Activated CD4-positive, alpha-beta T cell treated with anti-CD3 and anti-CD28 coated beads for 4 hours (primary cell): ENCODE data around the gene SLC6A20.

Experiments used
- DNase-seq, 2 donors: peaks; one replicate each; pipeline ENCODE4 v3.0.0-alpha.2; 2020

The SLC6A20 gene

DNA sequence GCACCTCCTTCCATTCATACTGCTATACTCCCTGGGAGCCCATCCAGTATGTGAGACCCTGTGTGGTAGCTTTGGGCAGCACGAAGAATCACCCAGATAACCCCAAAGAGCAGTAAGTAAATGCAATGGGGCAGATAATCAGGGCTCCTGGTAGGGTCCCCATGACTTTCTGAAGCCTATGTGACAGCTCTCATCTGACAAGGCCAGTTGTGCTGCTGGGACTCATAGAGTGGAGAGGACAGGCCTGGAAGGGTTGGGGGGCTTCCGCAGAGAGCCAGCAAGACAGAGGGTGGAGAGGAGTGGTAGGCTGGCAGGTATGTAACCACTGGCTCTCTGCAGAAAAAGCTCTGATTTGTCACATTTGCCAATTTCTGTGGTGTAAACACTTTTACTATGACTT lies 3.2 kb upstream of the SLC6A20 start:
- no peak for DNase-seq

GRCh38 chr3:45798034-45798433 lies 1.7 kb upstream of the SLC6A20 start:
- no peak for DNase-seq

GRCh38 chr3:45796902-45797637 lies 734 bp upstream of the SLC6A20 start:
- DNase-seq = no peak

DNA sequence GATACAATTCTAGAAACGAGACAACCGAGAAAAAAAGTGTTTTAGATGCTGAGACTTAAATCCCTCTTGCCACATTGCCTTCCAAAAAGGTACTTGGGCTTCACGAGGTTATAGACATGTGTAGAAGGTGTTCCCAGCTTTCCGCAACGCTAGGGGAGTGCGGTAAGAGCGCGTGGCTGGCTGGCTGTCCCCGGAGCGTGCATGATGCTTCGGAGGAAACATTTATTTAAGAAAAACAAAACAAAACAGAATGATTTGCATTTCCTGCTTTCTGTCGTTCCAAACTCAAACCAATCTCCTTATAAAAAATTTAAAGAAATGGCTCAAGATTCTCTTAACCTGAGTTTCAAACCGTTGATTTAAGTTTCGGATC lies 841 bp downstream of the SLC6A20 start:
- DNase-seq = no peak

DNA sequence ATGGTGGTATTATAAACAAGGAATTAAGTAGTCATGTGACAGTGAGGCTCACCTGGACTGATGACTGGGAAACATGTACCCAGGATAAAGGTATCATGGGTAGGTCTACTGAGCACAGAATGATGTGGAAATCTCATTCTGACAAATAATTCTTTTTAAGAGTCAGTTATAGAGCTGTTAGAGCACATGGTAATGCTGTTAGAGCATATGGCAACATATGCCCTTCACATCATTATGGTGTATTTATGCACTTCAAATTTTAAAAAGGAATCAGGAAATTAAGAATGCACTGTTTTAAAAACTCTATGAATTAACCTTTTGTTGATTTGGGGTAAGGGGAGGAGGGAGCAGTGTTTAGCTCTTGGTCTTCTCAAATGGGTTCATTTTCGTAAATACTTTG lies 1.7 kb downstream of the SLC6A20 start:
- no peak for DNase-seq

DNA sequence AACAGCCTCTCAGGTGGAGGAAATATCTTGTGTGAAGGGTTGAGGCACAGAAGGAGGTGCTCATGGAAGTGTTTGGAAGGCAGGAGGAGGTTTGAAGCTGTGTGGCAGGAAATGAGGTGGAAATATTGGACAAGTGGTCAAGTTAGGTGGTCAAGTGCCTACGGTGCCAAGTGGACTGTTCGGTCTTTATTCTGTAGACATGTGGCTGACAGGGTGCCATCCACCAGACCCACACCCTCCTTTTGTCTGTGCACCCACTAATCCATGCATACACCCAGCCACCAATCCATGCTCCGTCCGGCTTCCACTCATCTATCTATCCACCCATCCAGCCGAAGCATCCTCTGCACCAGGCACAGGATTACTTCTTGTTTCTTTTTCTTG lies 2.2 kb downstream of the SLC6A20 start:
- DNase-seq = no peak

GRCh38 chr3:45793482-45794176 lies 2.7 kb downstream of the SLC6A20 start:
- DNase-seq = no peak

DNA sequence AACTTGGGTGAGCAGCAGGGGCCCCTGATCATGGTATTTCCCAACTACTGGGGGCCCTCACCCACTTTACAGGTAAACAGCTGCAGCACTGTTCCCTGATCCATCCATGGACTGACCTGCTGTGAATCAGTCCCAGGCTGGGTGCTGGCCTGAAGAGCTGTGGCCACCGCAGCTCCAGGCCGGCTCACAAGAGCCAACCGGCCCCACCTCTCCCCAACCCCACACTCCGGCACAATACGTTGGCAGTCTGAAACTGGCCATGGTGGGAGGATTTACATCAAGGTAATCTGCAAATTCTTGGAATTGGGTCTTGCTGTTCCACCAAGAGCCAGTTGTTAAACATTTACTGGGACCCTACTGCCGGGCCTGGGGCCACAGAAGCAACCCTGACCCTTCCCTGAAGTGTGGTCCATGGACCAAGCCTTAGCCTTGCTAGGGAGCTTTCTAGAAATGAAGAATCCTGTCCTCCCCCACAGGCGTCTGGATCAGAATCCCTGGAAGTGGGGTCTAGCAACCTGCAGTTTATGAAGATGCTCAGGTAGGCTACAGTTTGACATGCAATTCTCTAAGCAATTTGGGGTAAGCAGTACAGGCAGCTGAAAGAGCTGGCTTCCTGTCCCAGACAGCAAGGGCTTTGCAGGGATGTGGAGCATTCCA lies 3.7 kb downstream of the SLC6A20 start:
- DNase-seq = no peak

- DNase-seq = no peak
Observed at GRCh38 chr3:45792036-45792435, 4.3 kb downstream of the SLC6A20 start.

DNA sequence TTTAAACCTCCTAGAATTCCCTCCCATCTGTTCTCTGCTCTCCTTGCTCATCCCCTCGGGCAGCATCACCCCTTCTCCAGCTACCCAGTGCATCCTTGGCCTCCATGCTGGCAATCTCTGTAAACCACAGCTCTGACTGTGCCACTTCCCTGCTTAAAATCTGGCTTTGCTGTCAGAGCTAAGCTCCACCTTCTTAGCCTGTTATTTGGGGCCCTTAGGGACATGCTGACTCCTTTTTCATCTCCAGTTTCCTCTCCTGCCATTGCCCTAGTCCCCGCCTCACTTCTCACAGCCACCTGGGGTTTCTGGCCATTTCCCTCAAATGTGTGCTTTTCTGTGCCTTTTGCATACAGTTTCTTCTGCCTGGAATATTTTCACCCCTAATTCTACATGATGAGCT lies 5.7 kb downstream of the SLC6A20 start:
- no peak for DNase-seq

- no peak for DNase-seq
Observed at GRCh38 chr3:45789235-45789812, 7.0 kb downstream of the SLC6A20 start.

DNA sequence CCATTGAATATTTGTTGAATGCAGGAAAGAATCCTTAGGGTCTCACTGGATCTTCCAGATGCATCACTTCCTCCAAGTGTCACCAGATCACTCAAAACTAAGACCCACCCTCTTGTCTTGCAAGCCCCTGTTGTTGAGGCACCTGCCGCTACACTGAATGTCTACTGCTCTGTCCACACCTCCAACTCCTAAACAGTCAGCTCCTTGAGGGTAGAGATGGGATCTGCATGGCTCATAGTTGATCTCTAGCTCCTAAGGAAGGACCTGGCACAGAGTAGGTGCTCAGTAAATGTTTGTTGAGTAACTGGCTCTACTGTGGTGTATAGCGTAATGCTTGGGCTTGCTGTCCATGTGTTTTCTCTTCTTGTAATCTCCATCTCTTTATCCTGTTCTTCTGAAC lies 8.8 kb downstream of the SLC6A20 start:
- DNase-seq = no peak

DNA sequence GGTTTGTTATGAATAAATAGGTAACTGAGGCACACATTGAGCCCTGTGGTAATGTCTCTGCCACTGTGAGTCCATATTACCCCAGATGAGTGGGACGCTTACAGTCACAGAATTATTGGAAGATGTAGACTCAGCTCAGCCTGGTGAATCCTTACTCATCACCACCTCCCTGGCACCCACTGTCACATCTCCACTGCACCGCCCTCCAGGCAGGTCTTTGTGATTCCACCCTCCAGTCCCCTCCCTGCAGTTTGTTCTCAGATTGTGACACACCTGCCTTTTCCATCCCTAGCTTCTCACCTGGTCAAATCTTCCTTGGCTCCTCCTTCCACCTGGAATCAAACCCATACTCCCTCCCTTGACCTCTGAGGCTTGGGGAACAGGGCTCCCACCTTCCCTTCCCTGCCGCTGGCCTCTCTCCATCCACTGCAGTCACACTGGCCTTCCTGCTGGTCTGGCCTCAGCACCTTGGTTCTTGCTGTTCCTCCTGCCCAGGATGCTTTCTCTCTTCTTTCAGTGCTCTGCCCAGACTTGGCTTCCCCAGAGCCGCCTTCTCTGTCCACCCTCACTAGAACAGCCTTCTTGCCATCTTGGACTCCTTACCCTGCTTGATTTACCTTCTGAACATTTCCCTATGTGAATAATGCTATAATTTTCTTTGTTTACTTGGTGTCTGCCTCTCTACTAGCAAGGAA lies 9.4 kb downstream of the SLC6A20 start:
- no peak for DNase-seq

DNA sequence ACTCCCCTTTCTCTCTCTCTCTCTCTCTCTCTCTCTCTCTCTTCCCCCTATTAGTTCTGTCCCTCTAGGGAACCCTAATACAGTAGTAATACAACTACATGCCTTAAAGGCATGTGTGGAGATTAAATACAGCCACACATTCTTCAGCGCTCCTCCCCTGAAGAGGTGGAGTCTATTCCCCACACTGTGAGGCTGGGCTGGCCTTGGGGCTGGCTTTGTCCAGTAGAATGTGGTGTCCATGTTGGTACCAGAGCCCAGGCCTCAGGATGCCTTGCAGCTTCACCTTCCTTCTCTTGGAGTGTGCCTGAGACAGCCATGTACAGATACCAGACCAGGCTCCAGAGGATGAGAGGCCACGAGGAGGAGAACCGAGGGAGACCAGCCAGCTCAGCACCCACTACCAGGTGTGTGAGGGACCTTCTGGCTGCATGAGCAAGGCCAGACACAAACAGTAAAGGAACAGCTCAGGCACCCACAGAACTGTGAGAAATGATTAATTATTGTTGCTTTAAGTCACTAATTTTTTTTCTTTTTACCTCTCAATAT lies 10.7 kb downstream of the SLC6A20 start:
- no peak for DNase-seq

GRCh38 chr3:45783667-45784066 lies 12.7 kb downstream of the SLC6A20 start:
- DNase-seq = no peak

DNA sequence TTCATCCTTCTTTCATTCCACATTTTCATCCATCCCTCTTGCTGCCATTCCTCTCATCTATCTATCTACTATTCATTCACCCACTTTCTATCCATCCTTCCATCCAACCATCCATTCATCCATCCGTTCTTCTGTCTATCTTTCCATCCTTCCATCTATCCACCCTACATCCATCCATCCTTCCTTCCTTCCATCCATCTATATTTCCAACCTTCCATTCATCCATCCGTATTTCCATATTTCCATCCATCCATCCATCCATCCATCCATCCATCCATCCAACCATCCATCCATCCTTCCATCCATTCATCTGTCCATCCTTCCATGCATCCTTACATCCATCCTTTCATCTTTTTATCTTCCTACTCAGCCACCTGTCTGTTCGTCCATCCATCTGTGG lies 14.0 kb downstream of the SLC6A20 start:
- no peak for DNase-seq

DNA sequence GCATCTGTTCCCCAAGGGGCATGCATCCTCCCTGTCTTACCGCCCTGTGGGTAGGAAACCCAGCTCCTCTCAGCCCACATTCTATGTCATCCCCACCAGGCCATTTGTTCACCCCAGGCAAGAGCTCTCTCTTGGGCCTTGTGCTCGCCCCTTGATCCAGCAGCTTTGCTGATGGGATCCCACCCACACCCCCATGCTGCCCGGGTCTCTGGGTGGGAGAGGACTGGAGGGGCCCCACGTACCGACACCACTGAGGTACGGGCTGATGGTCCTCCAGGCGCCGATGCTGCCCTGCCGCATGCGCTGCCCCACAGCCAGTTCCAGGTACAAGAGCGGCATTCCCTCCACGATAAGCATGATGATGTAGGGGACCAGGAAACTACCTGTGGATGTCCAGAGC lies 14.5 kb downstream of the SLC6A20 start:
- DNase-seq = no peak

GRCh38 chr3:45781271-45781670 lies 15.1 kb downstream of the SLC6A20 start:
- DNase-seq = no peak

DNA sequence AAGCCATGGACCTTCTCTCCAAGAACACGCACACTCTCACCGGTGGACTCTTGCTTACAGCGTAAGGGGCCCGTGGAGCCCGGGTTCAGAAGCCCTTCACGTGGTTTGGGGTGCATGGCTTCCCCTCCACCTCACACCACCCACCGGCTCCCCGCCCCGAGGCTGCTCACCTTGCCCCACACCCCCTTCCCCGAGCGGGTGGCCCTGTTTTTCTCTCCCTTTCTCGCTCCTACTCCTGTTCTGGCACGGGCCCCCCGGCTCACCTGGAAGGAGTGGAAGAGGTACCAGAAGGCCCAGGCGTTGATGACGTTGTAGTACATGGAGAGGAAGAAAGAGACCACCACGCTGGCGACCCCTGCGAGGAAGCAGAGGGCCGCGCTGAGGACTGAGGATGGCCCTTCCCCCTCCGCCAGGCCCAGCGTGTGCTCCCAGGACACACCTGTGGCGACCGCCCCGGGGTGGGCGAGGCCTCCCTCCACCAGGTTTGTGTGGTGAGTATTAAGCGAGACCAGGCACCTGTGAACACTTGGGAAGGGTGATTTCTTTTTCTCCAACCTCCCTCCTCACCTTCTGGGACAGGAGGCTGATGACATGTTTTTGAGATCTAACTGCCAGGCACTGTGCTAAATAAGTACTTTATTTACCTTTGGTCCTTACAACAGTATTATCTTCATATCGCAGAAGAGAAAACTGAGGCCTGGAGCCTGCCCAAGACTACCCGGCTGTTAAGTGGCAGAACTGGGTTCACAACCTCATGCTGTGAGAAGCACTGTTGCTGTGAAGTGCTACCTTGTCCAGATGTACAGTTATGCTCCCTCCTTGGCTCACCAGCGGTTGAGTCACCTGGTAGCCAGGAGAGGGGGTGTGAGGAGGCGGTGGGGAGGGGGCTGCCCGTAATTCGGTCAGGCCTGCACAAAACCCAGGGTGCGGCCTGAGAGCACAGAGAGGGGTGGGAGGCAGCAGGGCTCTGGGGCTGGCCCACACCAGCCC lies 16.3 kb downstream of the SLC6A20 start:
- no peak for DNase-seq

DNA sequence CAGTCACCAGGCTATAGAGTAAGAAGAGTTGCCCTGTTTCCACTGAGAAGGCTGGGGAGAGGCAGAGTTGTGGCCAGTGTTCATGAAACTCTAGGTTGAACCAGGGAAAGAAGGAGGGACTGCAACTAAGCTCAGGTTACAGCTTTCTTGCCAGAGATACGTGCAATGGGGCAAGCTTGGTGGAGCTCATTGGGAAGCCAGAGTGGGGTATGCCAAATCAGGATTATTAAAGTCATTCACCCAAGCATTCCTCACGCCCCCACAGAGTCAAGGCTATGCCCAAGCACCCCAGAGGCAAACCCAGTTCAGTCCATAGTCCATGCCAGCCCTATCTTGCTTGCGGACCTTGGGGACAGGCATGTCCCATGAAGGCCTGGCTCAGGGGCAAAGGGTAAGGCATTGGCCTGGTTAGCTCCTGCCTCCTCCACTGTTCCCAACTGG lies 17.6 kb downstream of the SLC6A20 start:
- no peak for DNase-seq

GRCh38 chr3:45777746-45778386 lies 18.5 kb downstream of the SLC6A20 start:
- no peak for DNase-seq
